ENCODE data around the gene OFD1. TPM values are rescaled to one million over a fixed set of nuclear protein-coding genes. Genes with fewer than 3 reads are reported as not detected.

Gene OFD1
- total and polyA plus RNA-seq, 11 donors = 5.6 to 15.8 (median 8.9) TPM

- no peak for ATAC-seq
- Histone ChIP-seq H3K9me3 (no peaks in the 10 kb centered on the region), H3K27ac (no peak overlapping the region), H3K4me1 (no peaks in the 10 kb centered on the region), H3K27me3 (peaks cover 0 to 6% (median 0%) of the 10 kb centered on the region in 9 donors), H3K4me3 (no peak overlapping the region), H3K36me3 (peaks cover 0 to 64% (median 35%) of the 10 kb centered on the region in 9 donors)
- no peak for TF ChIP-seq CTCF (IDR thresholded peaks at IDR 0.05)
- TF ChIP-seq POLR2A (IDR thresholded peaks at IDR 0.05) = no peak
- no peak for DNase-seq
- 72 to 92% (median 88%) methylated on average over 2 of the region's 2 CpGs for WGBS, 4 donors
- intact Hi-C loops (cut with DNase I) = loop anchor here in 1 of 10 donors (10.0 kb wide), 1 partner anchor 250 kb away; the partner anchor contains the start of gene GEMIN8
These were observed 40.1 kb downstream of the OFD1 start for GRCh38 chrX:13774696-13775095.

- H3K36me3 ChIP-seq = peaks cover 0 to 53% (median 29%) of the 10 kb centered on the region in 9 donors
- intact Hi-C loops (cut with DNase I) = loop anchor here in 1 of 10 donors (10.0 kb wide), 1 partner anchor 249 kb away; the partner anchor contains the start of gene GEMIN8
- no peak overlapping the region for H3K27ac ChIP-seq
- H3K27me3 ChIP-seq = peaks cover 0 to 6% (median 0%) of the 10 kb centered on the region in 9 donors
- H3K9me3 ChIP-seq = no peaks in the 10 kb centered on the region
- ATAC-seq = no peak
- H3K4me1 ChIP-seq = no peaks in the 10 kb centered on the region
- TF ChIP-seq CTCF (IDR thresholded peaks at IDR 0.05) (no peak), POLR2A (IDR thresholded peaks at IDR 0.05) (no peak)
- no peak overlapping the region for H3K4me3 ChIP-seq
- DNase-seq = no peak
- WGBS, 4 donors = 94 to 100% (median 96%) methylated on average over 3 of the region's 3 CpGs
These were observed 41.3 kb downstream of the OFD1 start for GRCh38 chrX:13775837-13776236.

- Histone ChIP-seq H3K36me3 (peaks cover 0 to 47% (median 25%) of the 10 kb centered on the region in 9 donors), H3K27me3 (peaks cover 0 to 6% (median 0%) of the 10 kb centered on the region in 9 donors), H3K4me3 (no peak overlapping the region), H3K4me1 (no peaks in the 10 kb centered on the region), H3K27ac (no peak overlapping the region), H3K9me3 (no peaks in the 10 kb centered on the region)
- 65 to 83% (median 77%) methylated on average over 4 of the region's 4 CpGs for WGBS, 4 donors
- TF ChIP-seq CTCF (IDR thresholded peaks at IDR 0.05) (no peak), POLR2A (IDR thresholded peaks at IDR 0.05) (no peak)
- intact Hi-C loops (cut with DNase I) = loop anchor here in 1 of 10 donors (10.0 kb wide), 1 partner anchor 248 kb away; the partner anchor contains the start of gene GEMIN8
- DNase-seq = no peak
- no peak for ATAC-seq
These were observed 41.8 kb downstream of the OFD1 start for GRCh38 chrX:13776387-13776786.

GRCh38 chrX:13778916-13779315 is 44.4 kb downstream of the OFD1 start:
- ATAC-seq (peak in 2 of 4 donors; percentile 39 to 45), DNase-seq (no peak)
- WGBS, 4 donors = 13 to 40% (median 25%) methylated on average over 2 of the region's 2 CpGs
- H3K27ac ChIP-seq = no peak overlapping the region
- no peaks in the 10 kb centered on the region for H3K4me1 ChIP-seq
- peaks cover 0 to 27% (median 19%) of the 10 kb centered on the region in 9 donors for H3K36me3 ChIP-seq
- peaks cover 0 to 14% (median 0%) of the 10 kb centered on the region in 9 donors for H3K27me3 ChIP-seq
- no peak overlapping the region for H3K4me3 ChIP-seq
- H3K9me3 ChIP-seq = no peaks in the 10 kb centered on the region
- TF ChIP-seq POLR2A (IDR thresholded peaks at IDR 0.05) = no peak
- no peak for TF ChIP-seq CTCF (IDR thresholded peaks at IDR 0.05)
- intact Hi-C loops (cut with DNase I) = loop anchor here in 1 of 10 donors (10.0 kb wide), 1 partner anchor 246 kb away; the partner anchor contains the start of gene GEMIN8

All from heart left ventricle (tissue), 16 donors.